ENCODE results near the gene HOXB1. TPM values are rescaled to one million over a fixed set of nuclear protein-coding genes. Genes with fewer than 3 reads are reported as not detected.

HOXB1 gene
- total RNA-seq, 1 experiment from 2014 or later = not detected

- ChIA-PET CTCF (no interaction called here), POLR2A (ENCODE audit: unreplicated experiment) (no interaction called here)
- H3K27ac ChIP-seq = no peak overlapping the region
- H3K9me3 ChIP-seq (ENCODE audit: insufficient read depth, low read depth) = no peaks in the 10 kb centered on the region
- no peak for DNase-seq
- H3K79me2 ChIP-seq (ENCODE audit: low read depth) = no peaks in the 10 kb centered on the region
- TF ChIP-seq CTCF (conservative IDR thresholded peaks at IDR 0.05) = no peak
- no peak for TF ChIP-seq EZH2 (IDR thresholded peaks at IDR 0.05; ENCODE audit: low read depth)
- H3K4me3 ChIP-seq = no peak overlapping the region
- no peaks in the 10 kb centered on the region for H3F3A ChIP-seq (ENCODE audit: insufficient read depth, low read depth)
- no peaks in the 10 kb centered on the region for H4K20me1 ChIP-seq (ENCODE audit: insufficient read depth)
- H3K9me2 ChIP-seq (ENCODE audit: insufficient read depth) = no peaks in the 10 kb centered on the region
- no peak overlapping the region for H3K4me2 ChIP-seq
- intact Hi-C loops (cut with micrococcal nuclease; ENCODE audit: unreplicated experiment) = no loop called here
- no peaks in the 10 kb centered on the region for H3K27me3 ChIP-seq (ENCODE audit: insufficient read depth, low read depth)
- H2AFZ ChIP-seq = no peak overlapping the region
- BruUV-seq (replicated peaks) = no TSS peak
- no peaks in the 10 kb centered on the region for H3K36me3 ChIP-seq (ENCODE audit: low read depth)
- 0 out of 2 replicates have a peak, but pooled peaks cover 6% of the 10 kb centered on the region for H3K4me1 ChIP-seq (replicated peaks; ENCODE audit: insufficient read depth)
Observed at GRCh38 chr17:48564188-48565021, 33.6 kb upstream of the HOXB1 start.

- CTCF ChIA-PET = no interaction called here
- no peak overlapping the region for H2AFZ ChIP-seq
- H3K4me2 ChIP-seq = no peak overlapping the region
- no peaks in the 10 kb centered on the region for H3K79me2 ChIP-seq (ENCODE audit: low read depth)
- intact Hi-C loops (cut with micrococcal nuclease; ENCODE audit: unreplicated experiment) = no loop called here
- no peak for DNase-seq
- H3K9me2 ChIP-seq (ENCODE audit: insufficient read depth) = no peaks in the 10 kb centered on the region
- POLR2A ChIA-PET (ENCODE audit: unreplicated experiment) = no interaction called here
- H3F3A ChIP-seq (ENCODE audit: insufficient read depth, low read depth) = no peaks in the 10 kb centered on the region
- no peak overlapping the region for H3K27ac ChIP-seq
- H4K20me1 ChIP-seq (ENCODE audit: insufficient read depth) = no peaks in the 10 kb centered on the region
- H3K36me3 ChIP-seq (ENCODE audit: low read depth) = no peaks in the 10 kb centered on the region
- BruUV-seq (replicated peaks) = no TSS peak
- 0 out of 2 replicates have a peak, but pooled peaks cover 6% of the 10 kb centered on the region for H3K4me1 ChIP-seq (replicated peaks; ENCODE audit: insufficient read depth)
- no peaks in the 10 kb centered on the region for H3K9me3 ChIP-seq (ENCODE audit: insufficient read depth, low read depth)
- H3K27me3 ChIP-seq (ENCODE audit: insufficient read depth, low read depth) = no peaks in the 10 kb centered on the region
- no peak overlapping the region for H3K4me3 ChIP-seq
- TF ChIP-seq CTCF (conservative IDR thresholded peaks at IDR 0.05) (no peak), EZH2 (IDR thresholded peaks at IDR 0.05; ENCODE audit: low read depth) (no peak)
Observed at GRCh38 chr17:48563867-48564187, 33.0 kb upstream of the HOXB1 start.

GRCh38 chr17:48563385-48563838 is 32.6 kb upstream of the HOXB1 start:
- Histone ChIP-seq H3K79me2 (ENCODE audit: low read depth) (no peaks in the 10 kb centered on the region), H3K9me2 (ENCODE audit: insufficient read depth) (no peaks in the 10 kb centered on the region), H3K4me3 (no peak overlapping the region), H3K9me3 (ENCODE audit: insufficient read depth, low read depth) (no peaks in the 10 kb centered on the region), H3K27me3 (ENCODE audit: insufficient read depth, low read depth) (no peaks in the 10 kb centered on the region), H3K27ac (no peak overlapping the region), H3K4me1 (replicated peaks; ENCODE audit: insufficient read depth) (0 out of 2 replicates have a peak, but pooled peaks cover 6% of the 10 kb centered on the region), H3F3A (ENCODE audit: insufficient read depth, low read depth) (no peaks in the 10 kb centered on the region), H4K20me1 (ENCODE audit: insufficient read depth) (no peaks in the 10 kb centered on the region), H2AFZ (no peak overlapping the region), H3K36me3 (ENCODE audit: low read depth) (no peaks in the 10 kb centered on the region), H3K4me2 (no peak overlapping the region)
- POLR2A ChIA-PET (ENCODE audit: unreplicated experiment) = no interaction called here
- intact Hi-C loops (cut with micrococcal nuclease; ENCODE audit: unreplicated experiment) = no loop called here
- no TSS peak for BruUV-seq (replicated peaks)
- no peak for TF ChIP-seq EZH2 (IDR thresholded peaks at IDR 0.05; ENCODE audit: low read depth)
- TF ChIP-seq CTCF (conservative IDR thresholded peaks at IDR 0.05) = no peak
- DNase-seq = no peak
- CTCF ChIA-PET = no interaction called here

Data from PC-9 (cell line).